ENCODE data around the gene HCN2.

DNA sequence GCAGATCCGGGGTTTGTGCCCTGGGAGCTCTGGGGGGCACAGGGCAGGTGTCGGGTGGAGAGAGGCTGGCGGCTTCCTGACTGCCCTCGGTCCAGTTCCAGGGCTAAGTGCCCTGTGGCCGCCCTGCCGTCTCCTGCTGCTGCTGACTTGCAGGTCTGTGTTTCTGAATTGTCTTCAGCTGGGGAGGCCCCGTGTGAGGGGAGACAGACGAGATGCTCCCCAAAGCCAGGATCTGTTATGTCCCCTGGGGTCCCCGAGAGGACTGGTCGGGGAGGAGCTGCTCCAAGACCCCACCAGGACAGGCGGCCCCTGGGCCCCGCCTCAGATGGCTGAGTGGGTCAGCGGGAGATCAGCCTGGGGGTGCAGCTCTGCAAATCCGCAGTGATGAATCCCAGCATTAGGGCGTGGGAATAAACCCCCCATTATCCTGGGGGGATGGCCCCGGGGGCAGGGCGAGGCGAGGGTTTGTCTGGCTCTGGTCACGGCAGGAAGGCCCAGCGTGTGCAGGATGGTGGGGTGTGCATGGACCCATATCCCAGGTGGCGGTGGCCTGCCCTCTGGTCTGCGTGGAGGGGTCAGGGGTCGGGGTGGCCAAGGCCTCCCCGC is 4.7 kb downstream of the HCN2 start:
- TF ChIP-seq, protein P1, sequence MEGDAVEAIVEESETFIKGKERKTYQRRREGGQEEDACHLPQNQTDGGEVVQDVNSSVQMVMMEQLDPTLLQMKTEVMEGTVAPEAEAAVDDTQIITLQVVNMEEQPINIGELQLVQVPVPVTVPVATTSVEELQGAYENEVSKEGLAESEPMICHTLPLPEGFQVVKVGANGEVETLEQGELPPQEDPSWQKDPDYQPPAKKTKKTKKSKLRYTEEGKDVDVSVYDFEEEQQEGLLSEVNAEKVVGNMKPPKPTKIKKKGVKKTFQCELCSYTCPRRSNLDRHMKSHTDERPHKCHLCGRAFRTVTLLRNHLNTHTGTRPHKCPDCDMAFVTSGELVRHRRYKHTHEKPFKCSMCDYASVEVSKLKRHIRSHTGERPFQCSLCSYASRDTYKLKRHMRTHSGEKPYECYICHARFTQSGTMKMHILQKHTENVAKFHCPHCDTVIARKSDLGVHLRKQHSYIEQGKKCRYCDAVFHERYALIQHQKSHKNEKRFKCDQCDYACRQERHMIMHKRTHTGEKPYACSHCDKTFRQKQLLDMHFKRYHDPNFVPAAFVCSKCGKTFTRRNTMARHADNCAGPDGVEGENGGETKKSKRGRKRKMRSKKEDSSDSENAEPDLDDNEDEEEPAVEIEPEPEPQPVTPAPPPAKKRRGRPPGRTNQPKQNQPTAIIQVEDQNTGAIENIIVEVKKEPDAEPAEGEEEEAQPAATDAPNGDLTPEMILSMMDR (conservative IDR thresholded peaks at IDR 0.05; ENCODE audit: low read length): no peak
- TF ChIP-seq EZH2phosphoT487 (IDR thresholded peaks at IDR 0.05; ENCODE audit: borderline replicate concordance, low read depth, low read length): no peak

Measured in OCI-LY7 (cell line).